Liver (tissue), 9 donors: ENCODE data around the gene SLC16A6. TPM values are rescaled to one million over a fixed set of nuclear protein-coding genes. Genes with fewer than 3 reads are reported as not detected.

Source experiments
- DNase-seq: peaks from one replicate; pipeline ENCODE4 v3.0.0-alpha.2; 2017; ENCODE audit warnings: low spot score
- H3K27ac ChIP-seq, 2 donors: one replicate each; pipeline ENCODE4 v1.7.0; 2013; ENCODE audit warnings: inconsistent platforms in 2 of 2, low read length in 2 of 2, control low read depth in 1 of 2, low read depth in 1 of 2, mild to moderate bottlenecking in 1 of 2
- H3K27me3 ChIP-seq, 4 donors: one replicate each; pipeline versions ENCODE4 v1.6.1 to v1.7.0; 2013; ENCODE audit warnings: low read length in 3 of 4, inconsistent platforms in 1 of 4, mild to moderate bottlenecking in 1 of 4, moderate library complexity in 1 of 4; ENCODE audit not compliant: control insufficient read depth in 4 of 4, insufficient read depth in 4 of 4
- H3K36me3 ChIP-seq, 4 donors: one replicate each; pipeline versions ENCODE4 v1.6.1 to v1.7.0; 2013; ENCODE audit warnings: low read length in 3 of 4, mild to moderate bottlenecking in 3 of 4, low read depth in 1 of 4, moderate library complexity in 1 of 4; ENCODE audit not compliant: control insufficient read depth in 4 of 4, insufficient read depth in 3 of 4
- H3K4me1 ChIP-seq, 4 donors: one replicate each; pipeline versions ENCODE4 v1.6.1 to v1.7.0; 2013; ENCODE audit warnings: low read length in 3 of 4, mild to moderate bottlenecking in 3 of 4, moderate library complexity in 1 of 4; ENCODE audit not compliant: control insufficient read depth in 4 of 4, insufficient read depth in 4 of 4
- H3K4me3 ChIP-seq, 3 donors: one replicate each; pipeline versions ENCODE4 v1.6.1 to v1.7.0; 2013; ENCODE audit warnings: low read length in 3 of 3, control low read depth in 1 of 3, low read depth in 1 of 3, mild to moderate bottlenecking in 1 of 3
- H3K9ac ChIP-seq, 2 donors: one replicate each; pipeline ENCODE4 v1.7.0; 2013; ENCODE audit warnings: low read length in 2 of 2, mild to moderate bottlenecking in 2 of 2, moderate library complexity in 2 of 2, control low read depth in 1 of 2, low read depth in 1 of 2
- H3K9me3 ChIP-seq, 4 donors: one replicate each; pipeline versions ENCODE4 v1.6.1 to v1.7.0; 2013; ENCODE audit warnings: low read length in 3 of 4; ENCODE audit not compliant: control insufficient read depth in 4 of 4
- EGR1 ChIP-seq, 2 donors: IDR thresholded peaks; 2 replicates each; pipeline ENCODE4 v1.6.1; 2016 to 2018; ENCODE audit warnings: antibody characterized with exemption in 2 of 2, low read depth in 2 of 2
- FOXA1 ChIP-seq: IDR thresholded peaks from 2 replicates; pipeline ENCODE4 v1.6.1; 2016; ENCODE audit warnings: antibody characterized with exemption
- FOXA2 ChIP-seq: IDR thresholded peaks from 2 replicates; pipeline ENCODE4 v1.6.1; 2016; ENCODE audit warnings: antibody characterized with exemption
- GABPA ChIP-seq, 2 donors: IDR thresholded peaks in 1 of 2; conservative IDR thresholded peaks in 1 of 2; 2 replicates each; pipeline ENCODE4 v1.6.1; 2016; ENCODE audit warnings: antibody characterized with exemption in 2 of 2, mild to moderate bottlenecking in 1 of 2, moderate library complexity in 1 of 2
- HNF4A ChIP-seq, 2 donors: conservative IDR thresholded peaks; 2 replicates each; pipeline ENCODE4 v1.6.1; 2016; ENCODE audit warnings: antibody characterized with exemption in 2 of 2, mild to moderate bottlenecking in 2 of 2
- JUND ChIP-seq, 2 donors: IDR thresholded peaks; 2 replicates each; pipeline ENCODE4 v1.6.1; 2016; ENCODE audit warnings: antibody characterized with exemption in 2 of 2
- NR2F2 ChIP-seq: IDR thresholded peaks from 2 replicates; pipeline ENCODE4 v1.6.1; 2016; ENCODE audit warnings: antibody characterized with exemption
- RAD21 ChIP-seq, 2 donors: IDR thresholded peaks; 2 replicates each; pipeline ENCODE4 v1.6.1; 2016; ENCODE audit warnings: antibody characterized with exemption in 2 of 2, mild to moderate bottlenecking in 2 of 2
- RXRA ChIP-seq, 2 donors: IDR thresholded peaks; 2 replicates each; pipeline ENCODE4 v1.6.1; 2017 to 2018; ENCODE audit warnings: antibody characterized with exemption in 2 of 2, mild to moderate bottlenecking in 1 of 2
- SP1 ChIP-seq: IDR thresholded peaks from 2 replicates; pipeline ENCODE4 v1.6.1; 2018; ENCODE audit warnings: antibody characterized with exemption, mild to moderate bottlenecking
- TAF1 ChIP-seq: conservative IDR thresholded peaks from 2 replicates; pipeline ENCODE4 v1.6.1; 2016; ENCODE audit warnings: antibody characterized with exemption, mild to moderate bottlenecking
- YY1 ChIP-seq: IDR thresholded peaks from 2 replicates; pipeline ENCODE4 v1.6.1; 2016; ENCODE audit warnings: antibody characterized with exemption, mild to moderate bottlenecking
- WGBS: extraction: QIAGEN DNeasy Blood & Tissue Kit; methylation state at CpG from one replicate; pipeline ENCODE4 v1.1.7; 2013; 5-methylcytosine and 5-hydroxymethylcytosine counted together
- polyA plus RNA-seq, 2 donors: library from polyadenylated mRNA; stranded (reverse) in 1 of 2; unstranded in 1 of 2; fragments of 200-250 nt in 1 of 2; fragments of >200 nt in 1 of 2; fragmentation: Nextera tagmentation in 1 of 2; extraction: Ambion mirVana in 1 of 2; gene quantifications; one replicate each; pipeline versions ENCODE4 v1.2.1 to v1.2.3, GENCODE V29; 2013 to 2015
- total RNA-seq, 2 donors: library from RNA; depleted of rRNA; stranded (reverse); fragments of >200 nt; gene quantifications; one replicate each; pipeline ENCODE4 v1.2.3, GENCODE V29; 2014
- TF ChIP-seq, protein P1 (sequence below): IDR thresholded peaks from 2 replicates; pipeline ENCODE4 v1.6.1; 2016; ENCODE audit warnings: antibody characterized with exemption
- TF ChIP-seq, protein P2 (sequence below): fragments of 150-350 bp; IDR thresholded peaks from 2 replicates; pipeline ENCODE4 v1.5.1; 2017; ENCODE audit warnings: improper control_type of control experiment, low read depth, low read length; ENCODE audit not compliant: missing input control
- TF ChIP-seq, protein P3 (sequence below): IDR thresholded peaks from 2 replicates; pipeline ENCODE4 v1.6.1; 2016; ENCODE audit warnings: antibody characterized with exemption
- TF ChIP-seq, protein P4 (sequence below): IDR thresholded peaks from 2 replicates; pipeline ENCODE4 v1.6.1; 2016; ENCODE audit warnings: antibody characterized with exemption, mild to moderate bottlenecking
- TF ChIP-seq, protein P5 (sequence below): IDR thresholded peaks from 2 replicates; pipeline ENCODE4 v1.6.1; 2016; ENCODE audit warnings: antibody characterized with exemption
- donor health status: healthy.
- donor health status: healthy.
- donor health status: healthy.
- donor health status: healthy.
- donor health status: healthy.

Gene SLC16A6
- total and polyA plus RNA-seq, 4 donors = 0.11 to 0.92 (median 0.59) TPM

DNA sequence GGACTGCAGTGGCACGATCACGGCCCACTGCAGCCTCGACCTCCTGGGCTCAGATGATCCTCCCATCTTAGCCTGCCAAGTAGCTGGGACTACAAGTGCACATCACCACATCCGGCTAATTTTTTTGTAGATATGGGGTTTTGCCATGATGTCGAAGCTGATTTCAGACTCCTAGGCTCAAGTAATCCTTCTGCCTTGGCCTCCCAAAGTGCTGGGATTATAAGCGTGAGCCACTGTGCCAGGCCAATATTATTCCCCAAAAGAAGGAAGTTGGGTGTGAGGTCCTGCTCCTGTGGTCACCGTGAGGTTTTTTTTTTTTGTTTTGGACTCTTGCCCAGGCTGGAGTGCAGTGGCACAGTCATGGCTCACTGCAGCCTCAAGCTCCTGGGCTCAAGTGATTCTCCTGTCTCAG, 41.6 kb downstream of the SLC16A6 start:
- no peaks in the 10 kb centered on the region for H3K9me3 ChIP-seq
- no peaks in the 10 kb centered on the region for H3K27me3 ChIP-seq
- no peak overlapping the region for H3K4me3 ChIP-seq
- WGBS = 69% methylated on average over 7 of the region's 7 CpGs
- no peak overlapping the region for H3K9ac ChIP-seq
- DNase-seq = no peak
- TF ChIP-seq TAF1 = no peak
- TF ChIP-seq, protein P1, sequence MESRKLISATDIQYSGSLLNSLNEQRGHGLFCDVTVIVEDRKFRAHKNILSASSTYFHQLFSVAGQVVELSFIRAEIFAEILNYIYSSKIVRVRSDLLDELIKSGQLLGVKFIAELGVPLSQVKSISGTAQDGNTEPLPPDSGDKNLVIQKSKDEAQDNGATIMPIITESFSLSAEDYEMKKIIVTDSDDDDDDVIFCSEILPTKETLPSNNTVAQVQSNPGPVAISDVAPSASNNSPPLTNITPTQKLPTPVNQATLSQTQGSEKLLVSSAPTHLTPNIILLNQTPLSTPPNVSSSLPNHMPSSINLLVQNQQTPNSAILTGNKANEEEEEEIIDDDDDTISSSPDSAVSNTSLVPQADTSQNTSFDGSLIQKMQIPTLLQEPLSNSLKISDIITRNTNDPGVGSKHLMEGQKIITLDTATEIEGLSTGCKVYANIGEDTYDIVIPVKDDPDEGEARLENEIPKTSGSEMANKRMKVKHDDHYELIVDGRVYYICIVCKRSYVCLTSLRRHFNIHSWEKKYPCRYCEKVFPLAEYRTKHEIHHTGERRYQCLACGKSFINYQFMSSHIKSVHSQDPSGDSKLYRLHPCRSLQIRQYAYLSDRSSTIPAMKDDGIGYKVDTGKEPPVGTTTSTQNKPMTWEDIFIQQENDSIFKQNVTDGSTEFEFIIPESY = no peak
- TF ChIP-seq RAD21 (IDR thresholded peaks at IDR 0.05) = no peak
- no peak for TF ChIP-seq YY1
- no peak for TF ChIP-seq NR2F2
- TF ChIP-seq JUND (IDR thresholded peaks at IDR 0.05) = no peak
- no peak for TF ChIP-seq SP1
- TF ChIP-seq FOXA1 = no peak
- TF ChIP-seq, protein P2, sequence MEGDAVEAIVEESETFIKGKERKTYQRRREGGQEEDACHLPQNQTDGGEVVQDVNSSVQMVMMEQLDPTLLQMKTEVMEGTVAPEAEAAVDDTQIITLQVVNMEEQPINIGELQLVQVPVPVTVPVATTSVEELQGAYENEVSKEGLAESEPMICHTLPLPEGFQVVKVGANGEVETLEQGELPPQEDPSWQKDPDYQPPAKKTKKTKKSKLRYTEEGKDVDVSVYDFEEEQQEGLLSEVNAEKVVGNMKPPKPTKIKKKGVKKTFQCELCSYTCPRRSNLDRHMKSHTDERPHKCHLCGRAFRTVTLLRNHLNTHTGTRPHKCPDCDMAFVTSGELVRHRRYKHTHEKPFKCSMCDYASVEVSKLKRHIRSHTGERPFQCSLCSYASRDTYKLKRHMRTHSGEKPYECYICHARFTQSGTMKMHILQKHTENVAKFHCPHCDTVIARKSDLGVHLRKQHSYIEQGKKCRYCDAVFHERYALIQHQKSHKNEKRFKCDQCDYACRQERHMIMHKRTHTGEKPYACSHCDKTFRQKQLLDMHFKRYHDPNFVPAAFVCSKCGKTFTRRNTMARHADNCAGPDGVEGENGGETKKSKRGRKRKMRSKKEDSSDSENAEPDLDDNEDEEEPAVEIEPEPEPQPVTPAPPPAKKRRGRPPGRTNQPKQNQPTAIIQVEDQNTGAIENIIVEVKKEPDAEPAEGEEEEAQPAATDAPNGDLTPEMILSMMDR = no peak
- TF ChIP-seq HNF4A (conservative IDR thresholded peaks at IDR 0.05) = no peak
- no peak for TF ChIP-seq FOXA2
- no peak for TF ChIP-seq GABPA (IDR thresholded peaks at IDR 0.05 in 1 of 2, conservative IDR thresholded peaks at IDR 0.05 in 1 of 2)
- TF ChIP-seq, protein P3, sequence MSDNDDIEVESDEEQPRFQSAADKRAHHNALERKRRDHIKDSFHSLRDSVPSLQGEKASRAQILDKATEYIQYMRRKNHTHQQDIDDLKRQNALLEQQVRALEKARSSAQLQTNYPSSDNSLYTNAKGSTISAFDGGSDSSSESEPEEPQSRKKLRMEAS = no peak
- TF ChIP-seq, protein P4, sequence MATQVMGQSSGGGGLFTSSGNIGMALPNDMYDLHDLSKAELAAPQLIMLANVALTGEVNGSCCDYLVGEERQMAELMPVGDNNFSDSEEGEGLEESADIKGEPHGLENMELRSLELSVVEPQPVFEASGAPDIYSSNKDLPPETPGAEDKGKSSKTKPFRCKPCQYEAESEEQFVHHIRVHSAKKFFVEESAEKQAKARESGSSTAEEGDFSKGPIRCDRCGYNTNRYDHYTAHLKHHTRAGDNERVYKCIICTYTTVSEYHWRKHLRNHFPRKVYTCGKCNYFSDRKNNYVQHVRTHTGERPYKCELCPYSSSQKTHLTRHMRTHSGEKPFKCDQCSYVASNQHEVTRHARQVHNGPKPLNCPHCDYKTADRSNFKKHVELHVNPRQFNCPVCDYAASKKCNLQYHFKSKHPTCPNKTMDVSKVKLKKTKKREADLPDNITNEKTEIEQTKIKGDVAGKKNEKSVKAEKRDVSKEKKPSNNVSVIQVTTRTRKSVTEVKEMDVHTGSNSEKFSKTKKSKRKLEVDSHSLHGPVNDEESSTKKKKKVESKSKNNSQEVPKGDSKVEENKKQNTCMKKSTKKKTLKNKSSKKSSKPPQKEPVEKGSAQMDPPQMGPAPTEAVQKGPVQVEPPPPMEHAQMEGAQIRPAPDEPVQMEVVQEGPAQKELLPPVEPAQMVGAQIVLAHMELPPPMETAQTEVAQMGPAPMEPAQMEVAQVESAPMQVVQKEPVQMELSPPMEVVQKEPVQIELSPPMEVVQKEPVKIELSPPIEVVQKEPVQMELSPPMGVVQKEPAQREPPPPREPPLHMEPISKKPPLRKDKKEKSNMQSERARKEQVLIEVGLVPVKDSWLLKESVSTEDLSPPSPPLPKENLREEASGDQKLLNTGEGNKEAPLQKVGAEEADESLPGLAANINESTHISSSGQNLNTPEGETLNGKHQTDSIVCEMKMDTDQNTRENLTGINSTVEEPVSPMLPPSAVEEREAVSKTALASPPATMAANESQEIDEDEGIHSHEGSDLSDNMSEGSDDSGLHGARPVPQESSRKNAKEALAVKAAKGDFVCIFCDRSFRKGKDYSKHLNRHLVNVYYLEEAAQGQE = no peak
- TF ChIP-seq, protein P5, sequence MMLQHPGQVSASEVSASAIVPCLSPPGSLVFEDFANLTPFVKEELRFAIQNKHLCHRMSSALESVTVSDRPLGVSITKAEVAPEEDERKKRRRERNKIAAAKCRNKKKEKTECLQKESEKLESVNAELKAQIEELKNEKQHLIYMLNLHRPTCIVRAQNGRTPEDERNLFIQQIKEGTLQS = no peak
- no peak for TF ChIP-seq EGR1 (IDR thresholded peaks at IDR 0.05; ENCODE audit: low read depth in 2 of 2)
- TF ChIP-seq RXRA (IDR thresholded peaks at IDR 0.05) = no peak
- H3K27ac ChIP-seq = no peak overlapping the region
- H3K36me3 ChIP-seq = peaks cover 0 to 4% (median 3%) of the 10 kb centered on the region in 4 donors
- peaks cover 0 to 19% (median 7%) of the 10 kb centered on the region in 4 donors for H3K4me1 ChIP-seq
